GM18517 (cell line): ENCODE results near the gene KRT83.

ENCODE experiments used
- ATAC-seq: cut with Tn5 transposase; IDR thresholded peaks from one replicate; pipeline ENCODE4 v1.9.1; 2021; ENCODE audit warnings: mild to moderate bottlenecking, moderate library complexity; ENCODE audit not compliant: unreplicated experiment

The KRT83 gene

GRCh38 chr12:52268212-52268611 lies 53.0 kb downstream of the KRT83 start:
- no peak for ATAC-seq

- no peak for ATAC-seq
Measured at GRCh38 chr12:52267699-52268098, 53.5 kb downstream of the KRT83 start.

GRCh38 chr12:52267266-52267665 lies 53.9 kb downstream of the KRT83 start:
- ATAC-seq: no peak

DNA sequence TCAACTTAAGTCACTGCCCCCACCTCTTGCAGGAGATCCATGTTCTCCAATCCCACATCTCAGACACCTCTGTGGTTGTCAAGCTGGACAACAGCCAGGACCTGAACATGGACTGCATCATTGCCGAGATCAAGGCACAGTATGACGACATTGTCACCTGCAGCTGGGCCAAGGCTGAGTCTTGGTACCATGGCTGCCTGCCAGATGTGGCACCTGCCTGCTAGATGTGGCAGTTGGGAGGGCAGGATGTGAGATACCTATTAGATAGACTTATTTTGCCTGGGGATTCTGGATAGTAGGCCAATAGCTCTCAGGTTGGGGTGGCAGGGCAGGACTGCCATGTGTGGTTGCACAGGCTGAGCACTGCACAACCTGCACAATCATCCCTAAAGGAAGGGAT lies 54.7 kb downstream of the KRT83 start:
- ATAC-seq: no peak

GRCh38 chr12:52264435-52264825 lies 56.8 kb downstream of the KRT83 start:
- no peak for ATAC-seq
